B cell (primary cell): ENCODE data around the gene SEL1L2. TPM values are rescaled to one million over a fixed set of nuclear protein-coding genes. Genes with fewer than 3 reads are reported as not detected.

Experiments used
- ATAC-seq: fragments of 200-7000 bp; cut with Tn5 transposase; one replicate; pipeline ENCODE4 v1.10.0; 2021; ENCODE audit warnings: low read depth, mild to moderate bottlenecking, moderate number of reproducible peaks, moderate library complexity
- CTCF ChIA-PET: fragments of 350-600 bp; sonication (Branson Sonifier 250); formaldehyde crosslinking; loops from one replicate; lab custom pipeline; 2021; ENCODE audit warnings: antibody characterized with exemption, inconsistent platforms; lab: Charles Lee
- POLR2A ChIA-PET: fragments of 350-600 bp; sonication (Branson Sonifier 250); formaldehyde crosslinking; loops from one replicate; lab custom pipeline; 2021; ENCODE audit warnings: antibody characterized with exemption; lab: Charles Lee
- DNase-seq: peaks from one replicate; pipeline ENCODE4 v3.0.0; 2013
- H2AFZ ChIP-seq: 2 replicates; pipeline ENCODE4 v1.6.1; 2012; ENCODE audit warnings: mild to moderate bottlenecking, low read depth, low read length; ENCODE audit not compliant: insufficient read depth, poor library complexity, severe bottlenecking
- H3K27ac ChIP-seq, 2 donors: 1 replicate in 1 of 2; 2 replicates in 1 of 2; pipeline ENCODE4 v1.5.1; 2012 to 2013; ENCODE audit warnings: low read length in 2 of 2, mild to moderate bottlenecking in 2 of 2, moderate library complexity in 1 of 2
- H3K27me3 ChIP-seq, 4 experiments: fragments of 200-600 bp in 1 of 4; sonication (generic) in 1 of 4; replicated peaks in 1 of 4; 1 replicate in 2 of 4; 2 replicates in 2 of 4; pipeline versions ENCODE4 v1.6.1 to v1.7.0; 2013 to 2016; ENCODE audit warnings: low read length in 3 of 4, mild to moderate bottlenecking in 2 of 4, mixed read lengths in 1 of 4, moderate library complexity in 1 of 4; ENCODE audit not compliant: insufficient read depth in 4 of 4, control insufficient read depth in 3 of 4; ENCODE audit errors: control extremely low read depth in 1 of 4
- H3K36me3 ChIP-seq, 2 experiments: replicated peaks in 1 of 2; 1 replicate in 1 of 2; 2 replicates in 1 of 2; pipeline versions ENCODE4 v1.6.1 to v1.7.1; 2013; ENCODE audit warnings: low read length in 1 of 2; ENCODE audit not compliant: insufficient read depth in 2 of 2, control insufficient read depth in 1 of 2; ENCODE audit errors: control extremely low read depth in 1 of 2, extremely low read depth in 1 of 2
- H3K4me1 ChIP-seq, 2 donors: fragments of 200-600 bp in 1 of 2; sonication (generic) in 1 of 2; 1 replicate in 1 of 2; 2 replicates in 1 of 2; pipeline versions ENCODE4 v1.5.1 to v1.6.1; 2013 to 2017; ENCODE audit warnings: low read length in 2 of 2; ENCODE audit not compliant: control insufficient read depth in 2 of 2, insufficient read depth in 2 of 2
- H3K4me2 ChIP-seq: replicated peaks from 2 replicates; pipeline ENCODE3; 2012; ENCODE audit warnings: mild to moderate bottlenecking, low read depth, low read length; ENCODE audit not compliant: poor library complexity, severe bottlenecking
- H3K4me3 ChIP-seq, 5 experiments: fragments of 200-600 bp in 1 of 5; sonication (generic) in 1 of 5; 1 replicate in 3 of 5; 2 replicates in 2 of 5; pipeline versions ENCODE4 v1.5.1 to v1.7.0; 2011 to 2016; ENCODE audit warnings: low read length in 4 of 5, mild to moderate bottlenecking in 4 of 5, low read depth in 2 of 5, control low read depth in 1 of 5, moderate library complexity in 1 of 5; ENCODE audit not compliant: insufficient read depth in 1 of 5; ENCODE audit errors: control extremely low read depth in 1 of 5, extremely low read depth in 1 of 5
- H3K79me2 ChIP-seq: fragments of 200-600 bp; sonication (generic); one replicate; pipeline ENCODE4 v1.6.0; 2016; ENCODE audit warnings: low read length; ENCODE audit not compliant: control insufficient read depth, insufficient read depth
- H3K9ac ChIP-seq: fragments of 200-600 bp; sonication (generic); 2 replicates; pipeline ENCODE4 v1.6.1; 2017; ENCODE audit warnings: mild to moderate bottlenecking, low read length, moderate library complexity
- H3K9me3 ChIP-seq, 3 donors: one replicate each; pipeline versions ENCODE4 v1.6.1 to v1.7.1; 2013; ENCODE audit warnings: low read length in 2 of 3; ENCODE audit not compliant: control insufficient read depth in 2 of 3, insufficient read depth in 1 of 3; ENCODE audit errors: control extremely low read depth in 1 of 3
- H4K20me1 ChIP-seq: 2 replicates; pipeline ENCODE4 v1.6.0; 2012; ENCODE audit warnings: mild to moderate bottlenecking, low read length; ENCODE audit not compliant: insufficient read depth, control insufficient read depth, poor library complexity, severe bottlenecking
- H3K27ac Mint-ChIP-seq: one replicate; pipeline ENCODE4 v1.8.0; 2021; ENCODE audit warnings: mixed read lengths
- H3K27me3 Mint-ChIP-seq: one replicate; pipeline ENCODE4 v1.8.0; 2021; ENCODE audit warnings: mixed read lengths
- H3K4me1 Mint-ChIP-seq: one replicate; pipeline ENCODE4 v1.8.0; 2021; ENCODE audit warnings: mixed read lengths
- H3K4me3 Mint-ChIP-seq: one replicate; pipeline ENCODE4 v1.8.0; 2021; ENCODE audit warnings: mixed read lengths
- H3K9me3 Mint-ChIP-seq: one replicate; pipeline ENCODE4 v1.8.0; 2022; ENCODE audit warnings: mixed read lengths; ENCODE audit not compliant: insufficient read depth
- EZH2 ChIP-seq: IDR thresholded peaks from 2 replicates; pipeline ENCODE4 v1.6.1; 2012; ENCODE audit warnings: borderline replicate concordance, low read depth, mild to moderate bottlenecking, moderate library complexity, low read length; ENCODE audit not compliant: insufficient read depth, poor library complexity, severe bottlenecking
- WGBS: methylation state at CpG from one replicate; pipeline ENCODE4 v1.1.5; 2013; ENCODE audit warnings: missing lambda C conversion rate; ENCODE audit not compliant: insufficient coverage; 5-methylcytosine and 5-hydroxymethylcytosine counted together
- intact Hi-C: fragments of 100-400 bp; cut with micrococcal nuclease; formaldehyde crosslinking; loops from one replicate; pipeline ENCODE4 v1.10.0; 2022
- polyA plus RNA-seq: library from polyadenylated mRNA; depleted of rRNA; stranded (reverse); fragments of >200 nt; gene quantifications from 2 replicates; pipeline ENCODE4 v1.2.3, GENCODE V29; 2012
- total RNA-seq, 2 donors: library from RNA; stranded (reverse); fragments of 120-200 nt in 1 of 2; gene quantifications; 1 replicate in 1 of 2; 2 replicates in 1 of 2; pipeline versions ENCODE4 v1.2.3 to v1.2.4, GENCODE V29; 2013 to 2022
- TF ChIP-seq, protein P1 (sequence below): fragments of 200-600 bp; IDR thresholded peaks from one replicate; pipeline ENCODE4 v1.8.0; 2022; ENCODE audit warnings: antibody characterized with exemption, mild to moderate bottlenecking

Gene SEL1L2
- total and polyA plus RNA-seq, 2 donors (not counting 1 experiment from before 2014, with no cell fraction given) = not detected

DNA sequence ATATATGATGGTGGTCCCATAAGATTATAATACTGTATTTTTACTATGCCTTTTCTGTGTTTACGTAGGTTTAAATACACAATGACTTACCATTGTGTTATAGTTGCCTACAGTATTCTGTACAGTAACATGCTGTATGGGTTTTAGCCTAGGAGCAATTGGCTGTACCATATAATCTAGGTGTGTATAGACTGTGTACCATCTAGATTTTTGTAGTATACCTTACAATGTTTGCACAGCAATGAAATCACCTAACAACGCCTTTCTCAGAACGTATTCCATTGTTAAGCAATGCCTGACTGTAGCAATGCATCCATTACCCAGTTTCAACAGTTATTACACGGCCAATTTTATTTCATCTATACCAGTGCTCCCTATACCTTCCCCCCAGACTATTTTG, 15.6 kb upstream of the SEL1L2 start:
- ChIA-PET CTCF (no interaction called here), POLR2A (no interaction called here)
- no peak for ATAC-seq
- intact Hi-C loops = no loop called here
- no peak overlapping the region for H3K4me3 Mint-ChIP-seq
- Histone ChIP-seq H4K20me1 (no peaks in the 10 kb centered on the region), H3K4me2 (no peak overlapping the region), H3K9ac (no peak overlapping the region), H3K4me1 (no peaks in the 10 kb centered on the region), H3K27ac (no peak overlapping the region), H3K4me3 (no peak overlapping the region), H3K36me3 (no peaks in the 10 kb centered on the region), H3K27me3 (no peaks in the 10 kb centered on the region), H3K9me3 (no peaks in the 10 kb centered on the region), H3K79me2 (no peaks in the 10 kb centered on the region), H2AFZ (no peak overlapping the region)
- peaks cover 1% of the 10 kb centered on the region for H3K9me3 Mint-ChIP-seq
- peaks cover 3% of the 10 kb centered on the region for H3K27me3 Mint-ChIP-seq
- WGBS = no CpG with 5 or more reads among the region's 4 CpGs
- no peak for TF ChIP-seq EZH2
- TF ChIP-seq, protein P1, sequence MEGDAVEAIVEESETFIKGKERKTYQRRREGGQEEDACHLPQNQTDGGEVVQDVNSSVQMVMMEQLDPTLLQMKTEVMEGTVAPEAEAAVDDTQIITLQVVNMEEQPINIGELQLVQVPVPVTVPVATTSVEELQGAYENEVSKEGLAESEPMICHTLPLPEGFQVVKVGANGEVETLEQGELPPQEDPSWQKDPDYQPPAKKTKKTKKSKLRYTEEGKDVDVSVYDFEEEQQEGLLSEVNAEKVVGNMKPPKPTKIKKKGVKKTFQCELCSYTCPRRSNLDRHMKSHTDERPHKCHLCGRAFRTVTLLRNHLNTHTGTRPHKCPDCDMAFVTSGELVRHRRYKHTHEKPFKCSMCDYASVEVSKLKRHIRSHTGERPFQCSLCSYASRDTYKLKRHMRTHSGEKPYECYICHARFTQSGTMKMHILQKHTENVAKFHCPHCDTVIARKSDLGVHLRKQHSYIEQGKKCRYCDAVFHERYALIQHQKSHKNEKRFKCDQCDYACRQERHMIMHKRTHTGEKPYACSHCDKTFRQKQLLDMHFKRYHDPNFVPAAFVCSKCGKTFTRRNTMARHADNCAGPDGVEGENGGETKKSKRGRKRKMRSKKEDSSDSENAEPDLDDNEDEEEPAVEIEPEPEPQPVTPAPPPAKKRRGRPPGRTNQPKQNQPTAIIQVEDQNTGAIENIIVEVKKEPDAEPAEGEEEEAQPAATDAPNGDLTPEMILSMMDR = no peak
- H3K4me1 Mint-ChIP-seq = no peaks in the 10 kb centered on the region
- no peak overlapping the region for H3K27ac Mint-ChIP-seq
- no peak for DNase-seq

DNA sequence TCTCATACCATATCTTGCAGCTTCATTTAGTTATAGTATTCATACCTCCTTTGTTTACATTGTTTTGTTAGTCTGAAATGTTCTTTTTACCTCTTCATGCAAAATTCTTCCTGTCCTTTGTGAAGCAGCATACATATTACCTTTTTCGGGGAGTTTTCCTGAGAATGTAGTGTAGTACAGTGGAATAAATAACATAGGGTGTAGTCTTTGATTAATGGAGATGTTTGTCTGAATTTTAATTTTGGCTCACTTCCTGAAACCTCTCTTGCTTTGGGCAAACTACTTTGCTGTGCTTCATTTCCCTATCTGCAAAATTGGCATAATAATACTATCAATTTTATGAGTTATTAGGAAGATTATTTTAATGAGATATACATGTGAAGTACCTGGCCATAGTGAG, 10.5 kb upstream of the SEL1L2 start:
- DNase-seq (no peak), ATAC-seq (no peak)
- Histone ChIP-seq H3K4me2 (no peak overlapping the region), H2AFZ (no peak overlapping the region), H4K20me1 (no peaks in the 10 kb centered on the region), H3K27me3 (peaks cover 0 to 9% (median 6%) of the 10 kb centered on the region in 4 experiments), H3K27ac (no peak overlapping the region), H3K4me3 (no peak overlapping the region), H3K9ac (no peak overlapping the region), H3K4me1 (peaks cover 0 to 7% of the 10 kb centered on the region in 2 donors), H3K36me3 (no peaks in the 10 kb centered on the region), H3K79me2 (no peaks in the 10 kb centered on the region), H3K9me3 (no peaks in the 10 kb centered on the region)
- Mint-ChIP-seq H3K4me1 (peaks cover 5% of the 10 kb centered on the region), H3K27me3 (peaks cover 24% of the 10 kb centered on the region), H3K4me3 (no peak overlapping the region), H3K27ac (no peak overlapping the region), H3K9me3 (no peaks in the 10 kb centered on the region)
- CTCF ChIA-PET = no interaction called here
- intact Hi-C loops = no loop called here
- TF ChIP-seq, protein P1 = no peak
- POLR2A ChIA-PET = no interaction called here
- no CpG with 5 or more reads among the region's 1 CpG for WGBS
